ENCODE data around the gene FOXL1.

FOXL1 gene

GRCh38 chr16:86568677-86569623 lies 9.4 kb upstream of the FOXL1 start:
- no peak for DNase-seq

GRCh38 chr16:86569701-86570447 lies 8.5 kb upstream of the FOXL1 start:
- no peak for DNase-seq

GRCh38 chr16:86570558-86571529 lies 7.5 kb upstream of the FOXL1 start:
- DNase-seq = no peak

GRCh38 chr16:86571530-86571915 lies 6.8 kb upstream of the FOXL1 start:
- DNase-seq = no peak

DNA sequence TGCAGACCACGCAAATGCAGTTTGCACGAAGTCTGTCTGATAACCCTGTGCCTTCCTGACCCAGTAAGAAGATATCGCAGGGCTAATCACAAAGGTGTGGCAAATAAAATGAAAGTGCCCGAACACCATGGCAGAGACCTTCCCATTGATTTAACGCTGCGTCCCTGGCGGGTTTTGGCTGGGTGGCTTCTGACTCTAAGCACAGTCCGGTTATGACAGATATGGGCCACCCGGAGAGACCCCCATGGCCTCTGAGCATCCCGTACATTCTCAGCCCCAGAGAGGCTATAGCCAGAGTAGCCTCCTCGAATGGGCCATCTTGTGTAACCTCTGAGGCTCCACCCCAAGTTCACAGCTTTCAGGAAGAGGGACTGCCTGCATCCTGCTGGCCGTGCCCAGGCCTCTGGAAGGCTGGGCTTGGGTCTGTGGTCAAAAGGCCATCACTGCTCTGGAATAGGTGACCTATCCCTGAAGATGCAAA lies 6.3 kb upstream of the FOXL1 start:
- DNase-seq = no peak

- DNase-seq = no peak
Measured at GRCh38 chr16:86572606-86573005, 5.7 kb upstream of the FOXL1 start.

- no peak for DNase-seq
Measured at GRCh38 chr16:86573215-86573614, 5.1 kb upstream of the FOXL1 start.

DNA sequence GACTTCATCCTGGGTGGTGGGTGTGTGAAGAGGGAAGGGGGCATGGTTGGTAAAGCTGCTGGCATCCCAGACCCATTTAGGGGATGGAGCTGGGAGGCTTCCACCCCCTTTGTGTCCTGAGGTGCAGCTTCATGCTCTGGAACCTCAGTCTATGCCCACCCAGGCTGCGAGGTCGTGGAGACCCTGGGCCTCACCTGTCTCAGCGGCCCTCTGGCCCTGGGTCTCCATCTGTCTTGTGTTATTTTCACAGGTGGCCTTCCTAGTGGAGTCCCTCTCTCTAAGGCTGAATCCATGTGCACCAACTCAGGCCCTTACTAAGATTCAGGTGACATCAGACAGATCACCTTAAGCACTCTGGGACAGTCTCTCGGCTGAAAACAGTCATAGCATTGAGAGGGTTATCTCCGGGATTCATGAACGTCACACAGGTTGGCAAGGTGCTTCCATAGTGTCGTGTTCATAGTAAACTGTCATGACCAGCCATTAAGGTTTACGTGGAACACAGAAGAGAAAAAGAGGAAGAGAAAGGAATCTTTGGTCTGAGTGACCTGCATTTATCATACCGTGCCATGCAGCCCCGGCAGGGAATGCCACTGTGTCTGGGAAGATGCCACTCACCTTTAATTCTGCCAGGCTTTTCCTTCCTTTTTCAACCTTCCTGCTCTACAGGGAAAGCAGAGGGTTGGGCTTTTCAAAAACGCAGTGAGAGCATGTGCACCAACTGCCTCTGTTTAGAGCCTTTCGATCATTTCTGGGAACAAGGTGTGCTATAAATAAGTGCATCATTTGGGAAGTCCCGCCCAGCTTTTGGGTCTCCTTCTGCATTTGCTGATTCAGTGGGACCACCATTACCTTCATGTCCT lies 4.5 kb upstream of the FOXL1 start:
- no peak for DNase-seq

DNA sequence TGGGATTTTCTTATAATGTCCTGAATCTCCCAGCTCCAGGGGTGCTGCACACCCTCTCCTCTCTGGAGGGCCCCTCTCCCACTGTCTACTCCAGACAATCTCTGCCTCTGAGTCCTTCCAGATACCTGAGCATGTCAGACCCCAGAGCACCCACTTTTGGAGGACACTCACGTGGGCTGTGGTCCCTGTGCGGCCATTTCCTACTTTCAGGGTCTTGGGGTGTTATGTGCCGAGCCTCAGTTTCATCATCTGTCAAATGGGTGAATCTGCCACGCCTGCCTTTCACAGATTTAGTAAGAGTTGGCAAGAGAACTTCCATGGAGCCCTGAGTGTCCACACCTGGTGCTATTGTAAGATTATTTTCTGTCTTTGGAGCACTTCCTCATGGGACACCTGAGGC lies 3.7 kb upstream of the FOXL1 start:
- no peak for DNase-seq

- no peak for DNase-seq
Measured at GRCh38 chr16:86575095-86575685, 3.2 kb upstream of the FOXL1 start.

GRCh38 chr16:86575754-86576557 lies 2.4 kb upstream of the FOXL1 start:
- no peak for DNase-seq

DNA sequence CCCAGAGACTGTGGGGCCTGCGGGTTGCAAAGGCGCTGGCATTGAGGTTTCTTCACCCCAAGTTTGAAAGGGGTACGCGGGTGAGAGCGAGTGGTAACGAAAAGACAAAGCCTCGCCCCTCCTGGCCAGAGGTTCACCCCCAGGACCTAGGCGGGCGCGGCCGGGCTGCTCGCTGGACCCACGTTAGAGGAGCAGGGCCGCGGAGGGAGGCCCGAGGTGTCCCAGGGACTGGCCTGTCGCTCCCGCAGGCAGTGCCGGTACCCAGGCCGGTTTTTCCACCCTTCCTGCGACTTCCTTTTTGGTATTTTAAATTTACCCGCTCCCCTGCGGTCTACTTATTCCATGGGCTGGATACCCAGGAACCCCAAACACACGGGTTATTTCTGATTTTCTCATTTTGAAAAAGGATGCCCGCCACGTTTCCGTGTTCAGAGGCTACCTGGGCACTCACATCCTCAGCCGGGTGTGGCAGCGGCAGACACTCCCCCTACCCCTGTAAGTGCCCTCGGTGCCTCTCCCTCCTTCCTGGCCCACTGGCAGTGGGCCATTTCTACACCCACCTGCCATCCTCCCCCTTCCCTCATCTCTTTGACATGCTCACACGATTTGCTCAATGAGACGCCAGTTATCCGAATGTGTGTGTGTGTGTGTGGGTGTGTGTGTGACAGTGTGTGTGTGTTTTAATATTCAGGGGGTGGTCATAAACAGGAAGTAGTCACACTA lies 1.6 kb upstream of the FOXL1 start:
- no peak for DNase-seq

DNA sequence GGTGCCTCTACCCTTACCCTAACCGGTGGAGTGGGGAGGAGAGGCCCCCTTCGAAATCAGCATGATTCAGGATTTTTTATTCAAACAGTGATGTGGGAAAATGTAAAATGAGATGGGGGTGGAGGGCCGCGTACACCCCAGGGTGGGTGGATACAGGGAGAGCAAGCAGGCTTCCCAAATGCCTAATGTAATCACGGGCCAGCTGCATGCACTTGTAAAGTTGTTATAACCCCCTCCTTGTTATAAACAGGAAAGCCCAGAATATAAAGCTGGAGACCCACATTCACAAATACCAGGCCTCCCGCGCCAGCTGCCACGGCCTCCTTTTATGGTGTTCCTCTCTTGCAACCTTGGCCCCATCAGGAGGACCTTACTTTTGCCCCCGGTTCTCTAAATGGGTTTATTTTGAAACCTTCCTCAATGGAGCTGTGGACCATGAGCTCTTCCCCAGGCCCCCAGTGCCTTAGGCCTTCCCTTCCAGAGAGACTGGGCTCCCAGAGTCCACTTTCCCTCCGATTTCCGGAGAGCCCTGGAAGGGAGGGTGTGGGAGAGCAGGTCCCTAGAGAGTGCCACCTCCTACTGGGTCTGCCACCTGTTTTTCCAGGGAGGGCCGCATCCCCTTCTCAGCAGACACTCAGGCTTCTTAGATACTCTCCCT lies 906 bp upstream of the FOXL1 start:
- DNase-seq = no peak

GRCh38 chr16:86578611-86579267 lies 390 bp downstream of the FOXL1 start:
- no peak for DNase-seq

GRCh38 chr16:86579268-86580062 lies 1.1 kb downstream of the FOXL1 start:
- DNase-seq = no peak

- DNase-seq = no peak
Measured at GRCh38 chr16:86580063-86580790, 1.9 kb downstream of the FOXL1 start.

- DNase-seq = no peak
Measured at GRCh38 chr16:86580791-86581170, 2.4 kb downstream of the FOXL1 start.

All from NK-92 treated with Interleukin-12 subunit alpha and Interleukin-12 subunit beta, amount 100 ng/mL, for 24 hours (cell line).